ENCODE measurements around the gene PAGR1.
"Not testable (repeated sequence)": the region's sequence is repeated elsewhere in the genome, so short reads cannot be mapped to it uniquely, and the experiment has no call there.

PAGR1 gene

GRCh38 chr16:29793153-29793552 lies 22.8 kb upstream of the PAGR1 start:
- not testable (repeated sequence) for DNase-seq

GRCh38 chr16:29794231-29794710 lies 21.7 kb upstream of the PAGR1 start:
- no peak for DNase-seq

GRCh38 chr16:29802416-29802935 lies 13.5 kb upstream of the PAGR1 start:
- DNase-seq, result no peak

DNA sequence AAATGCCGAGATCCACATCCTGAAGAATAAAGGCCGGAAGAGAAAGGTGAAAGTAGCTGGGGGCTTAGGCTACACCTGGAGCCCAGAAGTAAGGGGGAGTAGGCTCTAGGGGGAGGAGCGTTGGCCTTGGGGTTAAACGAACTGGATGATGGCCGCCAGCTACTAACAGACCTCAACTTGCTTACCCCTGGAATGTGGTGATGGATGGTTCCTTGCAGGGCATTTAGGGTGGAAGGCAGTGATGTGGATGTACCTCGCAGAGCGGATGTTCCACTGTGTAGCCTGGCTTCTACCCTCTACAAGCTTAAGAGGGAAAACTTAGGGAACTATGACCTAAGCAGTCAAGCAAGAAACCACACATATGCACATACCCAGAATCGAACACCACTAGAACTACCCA lies 11.9 kb upstream of the PAGR1 start:
- no peak for DNase-seq

DNA sequence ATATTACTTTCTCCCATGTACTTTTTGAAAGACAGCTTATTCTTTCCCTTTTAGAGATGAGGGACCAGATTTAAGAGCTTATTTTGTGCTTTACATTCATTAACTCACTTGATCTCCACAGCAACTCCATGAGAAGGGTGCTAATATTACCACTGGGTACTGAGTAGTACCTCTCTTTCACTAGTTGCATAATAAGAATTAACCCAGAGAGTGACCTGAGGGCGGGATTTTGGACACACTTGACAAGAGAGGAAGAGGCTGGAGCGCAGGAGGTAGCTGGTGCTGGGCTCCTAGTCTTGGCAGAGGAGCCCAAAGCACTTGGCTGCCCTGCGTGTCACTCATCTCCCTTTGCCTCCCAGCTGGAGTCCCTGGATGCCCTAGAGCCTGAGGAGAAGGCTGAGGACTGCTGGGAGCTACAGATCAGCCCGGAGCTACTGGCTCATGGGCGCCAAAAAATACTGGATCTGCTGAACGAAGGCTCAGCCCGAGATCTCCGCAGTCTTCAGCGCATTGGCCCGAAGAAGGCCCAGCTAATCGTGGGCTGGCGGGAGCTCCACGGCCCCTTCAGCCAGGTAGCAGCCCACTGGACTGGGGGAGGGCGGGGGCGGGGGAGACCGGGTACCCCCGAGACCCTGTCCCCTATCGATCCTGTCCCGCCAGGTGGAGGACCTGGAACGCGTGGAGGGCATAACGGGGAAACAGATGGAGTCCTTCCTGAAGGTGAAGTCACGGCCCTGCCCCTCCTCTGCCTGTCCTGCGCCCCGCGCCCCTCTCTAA lies 11.3 kb upstream of the PAGR1 start:
- no peak for DNase-seq

- peak; percentile 77 for DNase-seq
Measured at GRCh38 chr16:29805232-29806098, 10.5 kb upstream of the PAGR1 start.

- no peak for DNase-seq
Measured at GRCh38 chr16:29806099-29806579, 9.8 kb upstream of the PAGR1 start, which contains the start of gene MAZ. Gene MAZ, plus strand, starts transcription at chr16:29806529. Its CDS starts 173 bp downstream, at chr16:29806702.

DNA sequence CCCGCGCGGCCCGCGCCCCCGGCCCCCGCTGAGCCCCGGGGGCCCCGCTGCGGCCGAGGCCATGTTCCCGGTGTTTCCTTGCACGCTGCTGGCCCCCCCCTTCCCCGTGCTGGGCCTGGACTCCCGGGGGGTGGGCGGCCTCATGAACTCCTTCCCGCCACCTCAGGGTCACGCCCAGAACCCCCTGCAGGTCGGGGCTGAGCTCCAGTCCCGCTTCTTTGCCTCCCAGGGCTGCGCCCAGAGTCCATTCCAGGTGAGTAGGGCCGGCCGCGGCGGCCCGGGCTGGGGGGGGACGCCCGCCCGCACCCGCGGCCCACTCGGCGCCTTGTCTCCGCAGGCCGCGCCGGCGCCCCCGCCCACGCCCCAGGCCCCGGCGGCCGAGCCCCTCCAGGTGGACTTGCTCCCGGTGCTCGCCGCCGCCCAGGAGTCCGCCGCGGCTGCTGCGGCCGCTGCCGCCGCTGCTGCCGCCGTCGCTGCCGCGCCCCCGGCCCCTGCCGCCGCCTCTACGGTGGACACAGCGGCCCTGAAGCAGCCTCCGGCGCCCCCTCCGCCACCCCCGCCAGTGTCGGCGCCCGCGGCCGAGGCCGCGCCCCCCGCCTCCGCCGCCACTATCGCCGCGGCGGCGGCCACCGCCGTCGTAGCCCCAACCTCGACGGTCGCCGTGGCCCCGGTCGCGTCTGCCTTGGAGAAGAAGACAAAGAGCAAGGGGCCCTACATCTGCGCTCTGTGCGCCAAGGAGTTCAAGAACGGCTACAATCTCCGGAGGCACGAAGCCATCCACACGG lies 9.1 kb upstream of the PAGR1 start:
- DNase-seq, result no peak

DNA sequence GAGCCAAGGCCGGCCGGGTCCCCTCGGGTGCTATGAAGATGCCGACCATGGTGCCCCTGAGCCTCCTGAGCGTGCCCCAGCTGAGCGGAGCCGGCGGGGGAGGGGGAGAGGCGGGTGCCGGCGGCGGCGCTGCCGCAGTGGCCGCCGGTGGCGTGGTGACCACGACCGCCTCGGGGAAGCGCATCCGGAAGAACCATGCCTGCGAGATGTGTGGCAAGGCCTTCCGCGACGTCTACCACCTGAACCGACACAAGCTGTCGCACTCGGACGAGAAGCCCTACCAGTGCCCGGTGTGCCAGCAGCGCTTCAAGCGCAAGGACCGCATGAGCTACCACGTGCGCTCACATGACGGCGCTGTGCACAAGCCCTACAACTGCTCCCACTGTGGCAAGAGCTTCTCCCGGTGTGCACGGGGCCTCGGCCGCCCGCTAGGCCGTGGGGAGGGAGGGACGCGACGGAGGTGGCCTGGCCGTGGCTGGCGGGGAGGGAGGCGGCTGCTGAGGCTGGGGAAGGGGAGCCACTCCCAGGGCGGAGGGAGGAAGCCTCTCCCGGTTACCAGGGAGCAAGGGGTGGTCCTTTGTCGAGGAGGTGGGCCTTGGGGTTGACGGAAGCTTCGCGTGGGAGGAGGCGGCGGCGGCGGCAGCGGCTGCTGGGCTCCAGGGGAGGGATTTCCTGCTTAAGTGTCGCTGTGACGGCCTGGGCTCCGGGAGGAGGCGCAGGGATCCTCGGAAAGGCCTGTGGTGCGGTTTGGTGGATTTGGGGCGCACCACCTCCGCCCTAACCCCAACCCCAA lies 8.3 kb upstream of the PAGR1 start:
- no peak for DNase-seq

GRCh38 chr16:29808219-29808900 lies 7.6 kb upstream of the PAGR1 start:
- DNase-seq, result no peak

DNA sequence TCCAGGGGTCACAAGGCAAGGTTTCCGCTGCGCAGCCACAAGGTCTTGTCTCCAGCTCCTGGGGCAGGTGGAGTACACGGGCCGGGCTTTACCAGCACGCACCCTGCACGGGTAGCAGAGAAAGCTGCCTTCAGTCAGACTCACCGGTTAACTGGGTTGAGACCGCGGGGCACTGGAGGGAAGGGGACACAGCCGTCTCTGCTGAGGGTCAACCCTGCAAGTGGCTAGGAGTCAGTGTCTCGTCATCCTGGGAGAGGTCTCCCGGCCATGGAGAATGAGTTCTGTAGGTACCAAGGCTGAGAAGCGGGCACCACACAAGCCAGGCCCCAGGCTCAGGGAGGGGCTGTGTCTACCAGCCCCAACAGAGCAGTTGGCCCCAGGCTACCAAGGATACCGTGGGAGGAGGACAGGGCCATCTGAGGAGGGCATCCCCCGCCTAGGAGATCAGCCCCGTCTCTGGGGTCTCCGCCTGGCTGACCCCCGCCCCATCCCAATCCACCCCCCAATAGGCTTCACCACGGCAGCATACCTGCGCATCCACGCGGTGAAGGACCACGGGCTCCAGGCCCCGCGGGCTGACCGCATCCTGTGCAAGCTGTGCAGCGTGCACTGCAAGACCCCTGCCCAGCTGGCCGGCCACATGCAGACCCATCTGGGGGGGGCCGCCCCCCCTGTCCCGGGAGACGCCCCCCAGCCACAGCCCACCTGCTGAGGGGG lies 6.8 kb upstream of the PAGR1 start:
- DNase-seq, result no peak

DNA sequence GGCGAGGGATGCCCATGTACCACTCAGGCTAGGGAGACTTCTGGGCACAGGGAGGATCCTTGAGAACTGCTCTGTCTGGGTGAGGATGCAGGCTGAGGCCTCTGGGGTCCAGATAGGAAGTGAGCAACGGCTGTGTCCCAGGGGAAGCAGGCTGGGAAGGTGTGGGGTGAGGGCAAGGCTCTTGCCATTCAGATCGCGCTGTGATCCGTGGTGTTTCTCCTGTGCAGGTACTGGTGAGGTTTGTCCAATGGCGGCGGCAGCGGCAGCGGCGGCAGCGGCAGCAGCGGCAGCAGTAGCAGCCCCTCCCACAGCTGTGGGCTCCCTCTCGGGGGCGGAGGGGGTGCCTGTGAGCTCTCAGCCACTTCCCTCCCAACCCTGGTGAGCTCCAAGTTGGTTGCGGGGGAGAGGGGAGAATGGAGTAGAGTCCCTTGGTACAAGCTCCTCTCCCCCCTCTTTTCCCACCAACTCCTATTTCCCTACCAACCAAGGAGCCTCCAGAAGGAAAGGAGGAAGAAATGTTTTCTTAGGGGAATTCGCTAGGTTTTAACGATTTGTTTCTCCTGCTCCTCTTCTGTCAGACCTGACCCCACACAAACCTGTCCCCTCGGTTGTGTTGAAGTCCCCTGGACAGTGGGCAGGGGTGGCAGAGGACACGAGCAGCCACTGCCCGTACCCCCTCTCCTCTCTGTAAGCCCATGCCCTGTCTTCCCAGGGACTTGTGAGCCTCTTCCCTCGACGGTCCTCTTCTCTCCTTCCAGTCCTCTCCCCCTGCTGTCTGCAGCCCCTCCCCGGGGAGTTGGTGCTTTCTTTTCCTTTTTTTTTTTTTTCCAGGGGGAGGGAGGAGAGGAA lies 5.9 kb upstream of the PAGR1 start:
- DNase-seq, result no peak

DNA sequence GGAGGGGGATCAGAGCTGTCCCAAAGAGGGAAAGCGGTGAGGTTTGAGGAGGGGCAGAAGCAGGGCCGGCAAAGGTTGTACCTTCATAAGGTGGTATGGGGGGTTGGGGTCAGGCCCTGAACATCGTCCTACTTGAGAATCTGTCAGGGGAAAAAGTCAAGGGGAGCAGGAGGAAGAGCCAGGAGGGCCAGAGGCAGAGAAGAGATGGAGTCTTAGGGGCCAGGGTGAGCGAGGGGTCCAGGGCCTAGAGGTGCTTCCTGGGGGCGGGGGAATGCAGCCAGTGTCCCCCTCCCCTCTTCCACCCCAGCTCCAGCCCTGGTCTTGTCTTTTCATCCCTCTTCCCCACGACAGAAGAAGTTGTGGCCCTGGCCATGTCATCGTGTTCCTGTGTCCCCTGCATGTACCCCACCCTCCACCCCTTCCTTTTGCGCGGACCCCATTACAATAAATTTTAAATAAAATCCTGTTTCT lies 5.2 kb upstream of the PAGR1 start:
- DNase-seq, result no peak

DNA sequence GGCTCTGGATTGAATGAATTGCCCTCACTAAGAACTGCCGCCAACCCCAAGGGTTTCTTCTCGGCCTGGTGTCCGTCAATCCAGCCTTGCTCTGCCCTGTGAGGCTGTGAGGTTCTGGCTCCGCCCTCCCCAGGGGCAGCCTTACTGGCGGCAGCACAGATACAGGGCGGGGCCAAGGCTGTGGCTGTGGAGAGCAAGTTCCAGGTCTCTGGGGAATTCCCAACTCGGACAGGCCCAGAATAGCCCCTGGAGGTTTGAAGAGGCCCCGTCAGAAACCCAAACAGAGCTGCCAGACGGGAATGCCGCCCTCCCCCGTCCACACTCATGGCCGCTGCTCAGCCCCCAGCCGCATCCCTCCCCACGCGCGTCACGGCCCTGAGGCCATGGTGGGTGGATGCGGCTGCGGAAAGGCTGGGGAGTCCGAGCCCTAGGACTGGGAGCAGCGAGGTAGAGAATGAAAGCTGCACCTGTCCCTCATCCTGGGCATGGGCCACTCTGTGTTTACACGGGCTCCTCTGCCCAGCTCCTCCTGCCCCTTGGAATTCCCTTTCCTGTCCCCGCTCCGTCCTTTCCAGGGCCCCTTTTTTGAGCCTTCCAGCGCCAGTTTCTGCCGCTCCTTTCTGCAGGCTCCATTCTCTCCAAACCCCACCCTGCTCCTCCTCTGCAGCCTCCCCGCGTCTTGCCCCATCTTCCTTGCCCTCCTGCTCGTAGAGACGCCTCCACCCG lies 4.6 kb upstream of the PAGR1 start:
- no peak for DNase-seq

- no peak for DNase-seq
Measured at GRCh38 chr16:29811896-29812665, 3.9 kb upstream of the PAGR1 start, which contains the start of gene PRRT2. Gene PRRT2, plus strand, starts transcription at chr16:29812193. Its CDS starts 862 bp downstream, at chr16:29813055.

DNA sequence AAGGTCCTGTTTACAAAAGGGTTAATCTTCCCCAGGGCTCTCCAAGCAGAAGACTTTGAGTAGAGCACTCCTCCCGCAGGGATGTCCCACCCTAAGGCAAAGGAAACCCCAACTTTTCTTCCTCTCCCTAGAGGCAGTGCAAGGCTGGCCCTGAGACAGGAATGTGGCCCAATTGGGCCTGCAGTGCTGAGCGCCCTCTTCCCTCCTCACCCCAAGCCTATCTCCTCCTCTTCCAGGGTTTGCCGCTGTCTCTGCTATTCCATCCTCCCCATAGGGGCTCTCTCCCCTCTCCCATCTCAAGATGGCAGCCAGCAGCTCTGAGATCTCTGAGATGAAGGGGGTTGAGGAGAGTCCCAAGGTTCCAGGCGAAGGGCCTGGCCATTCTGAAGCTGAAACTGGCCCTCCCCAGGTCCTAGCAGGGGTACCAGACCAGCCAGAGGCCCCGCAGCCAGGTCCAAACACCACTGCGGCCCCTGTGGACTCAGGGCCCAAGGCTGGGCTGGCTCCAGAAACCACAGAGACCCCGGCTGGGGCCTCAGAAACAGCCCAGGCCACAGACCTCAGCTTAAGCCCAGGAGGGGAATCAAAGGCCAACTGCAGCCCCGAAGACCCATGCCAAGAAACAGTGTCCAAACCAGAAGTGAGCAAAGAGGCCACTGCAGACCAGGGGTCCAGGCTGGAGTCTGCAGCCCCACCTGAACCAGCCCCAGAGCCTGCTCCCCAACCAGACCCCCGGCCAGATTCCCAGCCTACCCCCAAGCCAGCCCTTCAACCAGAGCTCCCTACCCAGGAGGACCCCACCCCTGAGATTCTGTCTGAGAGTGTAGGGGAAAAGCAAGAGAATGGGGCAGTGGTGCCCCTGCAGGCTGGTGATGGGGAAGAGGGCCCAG lies 3.0 kb upstream of the PAGR1 start:
- DNase-seq, result no peak
